Glomerular visceral epithelial cell (primary cell): Measurements from ENCODE around the gene NPHS1.
A peak's percentile ranks its signal among the peaks of the same experiment; 100 is the strongest.
"Not testable (repeated sequence)": the region's sequence is repeated elsewhere in the genome, so short reads cannot be mapped to it uniquely, and the experiment has no call there.

Experiments used
- DNase-seq: peaks from one replicate; pipeline ENCODE4 v3.0.0-alpha.2; 2016; ENCODE audit errors: extremely low spot score

The NPHS1 gene

GRCh38 chr19:35848486-35848885 is 3.8 kb downstream of the NPHS1 start:
- DNase-seq = no peak

GRCh38 chr19:35847911-35848310 is 4.4 kb downstream of the NPHS1 start:
- DNase-seq = no peak

GRCh38 chr19:35846038-35846668 is 6.2 kb downstream of the NPHS1 start:
- no peak for DNase-seq

- no peak for DNase-seq
These were observed 6.9 kb downstream of the NPHS1 start for GRCh38 chr19:35845215-35846037.

- DNase-seq = no peak
These were observed 7.7 kb downstream of the NPHS1 start for GRCh38 chr19:35844482-35845214.

GRCh38 chr19:35843676-35844481 is 8.4 kb downstream of the NPHS1 start:
- DNase-seq = no peak

- no peak for DNase-seq
These were observed 9.5 kb downstream of the NPHS1 start for GRCh38 chr19:35842666-35843272.

GRCh38 chr19:35841961-35842595 is 10.2 kb downstream of the NPHS1 start:
- no peak for DNase-seq

GRCh38 chr19:35836096-35836495 is 16.2 kb downstream of the NPHS1 start:
- DNase-seq = not testable (repeated sequence)

GRCh38 chr19:35833972-35834371 is 18.3 kb downstream of the NPHS1 start:
- DNase-seq = no peak

- DNase-seq = no peak
These were observed 20.2 kb downstream of the NPHS1 start for GRCh38 chr19:35832054-35832453.

- DNase-seq = no peak
These were observed 21.3 kb downstream of the NPHS1 start for GRCh38 chr19:35830986-35831385.

GRCh38 chr19:35828692-35829301 is 23.5 kb downstream of the NPHS1 start:
- peak; percentile 58 for DNase-seq

- DNase-seq = no peak
These were observed 28.2 kb downstream of the NPHS1 start for GRCh38 chr19:35824150-35824549.

- DNase-seq = no peak
These were observed 29.7 kb downstream of the NPHS1 start for GRCh38 chr19:35822579-35822978.

- no peak for DNase-seq
These were observed 33.9 kb downstream of the NPHS1 start for GRCh38 chr19:35818445-35818844.

GRCh38 chr19:35816846-35817245 is 35.5 kb downstream of the NPHS1 start:
- DNase-seq = no peak

GRCh38 chr19:35816262-35816661 is 36.0 kb downstream of the NPHS1 start:
- no peak for DNase-seq

GRCh38 chr19:35813043-35813890 is 39.0 kb downstream of the NPHS1 start:
- no peak for DNase-seq
